Measurements from ENCODE around the gene C10orf143.

C10orf143 gene

GRCh38 chr10:130078120-130078519 lies 32.5 kb downstream of the C10orf143 start:
- no peaks in the 10 kb centered on the region for H3K4me1 ChIP-seq (ENCODE audit: control insufficient read depth, insufficient read depth, low read length)
- H3K27me3 ChIP-seq (ENCODE audit: control insufficient read depth, insufficient read depth, low read length, poor library complexity, severe bottlenecking): no peaks in the 10 kb centered on the region
- H3K36me3 ChIP-seq (ENCODE audit: control insufficient read depth, insufficient read depth, low read length): no peaks in the 10 kb centered on the region
- H3K4me3 ChIP-seq (ENCODE audit: insufficient read depth, low read depth, low read length): no peak overlapping the region
- H3K27ac ChIP-seq (ENCODE audit: insufficient read depth, low read depth, low read length, poor library complexity, severe bottlenecking): no peak overlapping the region
- H3K9me3 ChIP-seq (ENCODE audit: control insufficient read depth, low read length): no peaks in the 10 kb centered on the region
- 78 to 84% methylated on average over 3 of the region's 3 CpGs for WGBS, 2 experiments

- no peaks in the 10 kb centered on the region for H3K36me3 ChIP-seq (ENCODE audit: control insufficient read depth, insufficient read depth, low read length)
- H3K4me1 ChIP-seq (ENCODE audit: control insufficient read depth, insufficient read depth, low read length): no peaks in the 10 kb centered on the region
- WGBS, 2 experiments: 95% methylated on average over 14 of the region's 14 CpGs
- H3K4me3 ChIP-seq (ENCODE audit: insufficient read depth, low read depth, low read length): no peak overlapping the region
- no peaks in the 10 kb centered on the region for H3K27me3 ChIP-seq (ENCODE audit: control insufficient read depth, insufficient read depth, low read length, poor library complexity, severe bottlenecking)
- peaks cover 2% of the 10 kb centered on the region for H3K9me3 ChIP-seq (ENCODE audit: control insufficient read depth, low read length)
- no peak overlapping the region for H3K27ac ChIP-seq (ENCODE audit: insufficient read depth, low read depth, low read length, poor library complexity, severe bottlenecking)
Measured at GRCh38 chr10:130076681-130077080, 33.9 kb downstream of the C10orf143 start.

GRCh38 chr10:130074639-130075038 lies 36.0 kb downstream of the C10orf143 start:
- Histone ChIP-seq H3K27me3 (ENCODE audit: control insufficient read depth, insufficient read depth, low read length, poor library complexity, severe bottlenecking) (no peaks in the 10 kb centered on the region), H3K9me3 (ENCODE audit: control insufficient read depth, low read length) (peaks cover 2% of the 10 kb centered on the region), H3K27ac (ENCODE audit: insufficient read depth, low read depth, low read length, poor library complexity, severe bottlenecking) (no peak overlapping the region), H3K36me3 (ENCODE audit: control insufficient read depth, insufficient read depth, low read length) (no peaks in the 10 kb centered on the region), H3K4me3 (ENCODE audit: insufficient read depth, low read depth, low read length) (no peak overlapping the region), H3K4me1 (ENCODE audit: control insufficient read depth, insufficient read depth, low read length) (no peaks in the 10 kb centered on the region)
- WGBS, 2 experiments: 63 to 79% methylated on average over 1 of the region's 1 CpG

- H3K27me3 ChIP-seq (ENCODE audit: control insufficient read depth, insufficient read depth, low read length, poor library complexity, severe bottlenecking): no peaks in the 10 kb centered on the region
- no peak overlapping the region for H3K27ac ChIP-seq (ENCODE audit: insufficient read depth, low read depth, low read length, poor library complexity, severe bottlenecking)
- H3K4me3 ChIP-seq (ENCODE audit: insufficient read depth, low read depth, low read length): no peak overlapping the region
- no peaks in the 10 kb centered on the region for H3K36me3 ChIP-seq (ENCODE audit: control insufficient read depth, insufficient read depth, low read length)
- 93 to 94% methylated on average over 8 of the region's 8 CpGs for WGBS, 2 experiments
- no peaks in the 10 kb centered on the region for H3K4me1 ChIP-seq (ENCODE audit: control insufficient read depth, insufficient read depth, low read length)
- H3K9me3 ChIP-seq (ENCODE audit: control insufficient read depth, low read length): peaks cover 2% of the 10 kb centered on the region
Measured at GRCh38 chr10:130073912-130074311, 36.7 kb downstream of the C10orf143 start.

- no peak overlapping the region for H3K4me3 ChIP-seq (ENCODE audit: insufficient read depth, low read depth, low read length)
- H3K27ac ChIP-seq (ENCODE audit: insufficient read depth, low read depth, low read length, poor library complexity, severe bottlenecking): no peak overlapping the region
- no peaks in the 10 kb centered on the region for H3K36me3 ChIP-seq (ENCODE audit: control insufficient read depth, insufficient read depth, low read length)
- no peaks in the 10 kb centered on the region for H3K4me1 ChIP-seq (ENCODE audit: control insufficient read depth, insufficient read depth, low read length)
- H3K9me3 ChIP-seq (ENCODE audit: control insufficient read depth, low read length): peaks cover 2% of the 10 kb centered on the region
- no peaks in the 10 kb centered on the region for H3K27me3 ChIP-seq (ENCODE audit: control insufficient read depth, insufficient read depth, low read length, poor library complexity, severe bottlenecking)
Measured at GRCh38 chr10:130072247-130072646, 38.4 kb downstream of the C10orf143 start.

GRCh38 chr10:130067893-130068292 lies 42.7 kb downstream of the C10orf143 start:
- H3K27me3 ChIP-seq (ENCODE audit: control insufficient read depth, insufficient read depth, low read length, poor library complexity, severe bottlenecking): peaks cover 27% of the 10 kb centered on the region
- H3K9me3 ChIP-seq (ENCODE audit: control insufficient read depth, low read length): peaks cover 2% of the 10 kb centered on the region
- no peak overlapping the region for H3K4me3 ChIP-seq (ENCODE audit: insufficient read depth, low read depth, low read length)
- no peaks in the 10 kb centered on the region for H3K36me3 ChIP-seq (ENCODE audit: control insufficient read depth, insufficient read depth, low read length)
- 91 to 93% methylated on average over 6 of the region's 6 CpGs for WGBS, 2 experiments
- H3K27ac ChIP-seq (ENCODE audit: insufficient read depth, low read depth, low read length, poor library complexity, severe bottlenecking): no peak overlapping the region
- no peaks in the 10 kb centered on the region for H3K4me1 ChIP-seq (ENCODE audit: control insufficient read depth, insufficient read depth, low read length)

- 94 to 95% methylated on average over 7 of the region's 7 CpGs for WGBS, 2 experiments
- H3K27me3 ChIP-seq (ENCODE audit: control insufficient read depth, insufficient read depth, low read length, poor library complexity, severe bottlenecking): peaks cover 30% of the 10 kb centered on the region
- H3K4me3 ChIP-seq (ENCODE audit: insufficient read depth, low read depth, low read length): no peak overlapping the region
- no peaks in the 10 kb centered on the region for H3K4me1 ChIP-seq (ENCODE audit: control insufficient read depth, insufficient read depth, low read length)
- no peaks in the 10 kb centered on the region for H3K36me3 ChIP-seq (ENCODE audit: control insufficient read depth, insufficient read depth, low read length)
- no peak overlapping the region for H3K27ac ChIP-seq (ENCODE audit: insufficient read depth, low read depth, low read length, poor library complexity, severe bottlenecking)
- no peaks in the 10 kb centered on the region for H3K9me3 ChIP-seq (ENCODE audit: control insufficient read depth, low read length)
Measured at GRCh38 chr10:130066743-130067142, 43.9 kb downstream of the C10orf143 start.

- Histone ChIP-seq H3K27ac (ENCODE audit: insufficient read depth, low read depth, low read length, poor library complexity, severe bottlenecking) (no peak overlapping the region), H3K4me1 (ENCODE audit: control insufficient read depth, insufficient read depth, low read length) (no peaks in the 10 kb centered on the region), H3K27me3 (ENCODE audit: control insufficient read depth, insufficient read depth, low read length, poor library complexity, severe bottlenecking) (peaks cover 31% of the 10 kb centered on the region), H3K4me3 (ENCODE audit: insufficient read depth, low read depth, low read length) (no peak overlapping the region), H3K36me3 (ENCODE audit: control insufficient read depth, insufficient read depth, low read length) (no peaks in the 10 kb centered on the region), H3K9me3 (ENCODE audit: control insufficient read depth, low read length) (no peaks in the 10 kb centered on the region)
- 92 to 95% methylated on average over 10 of the region's 10 CpGs for WGBS, 2 experiments
Measured at GRCh38 chr10:130065251-130065650, 45.4 kb downstream of the C10orf143 start.

- Histone ChIP-seq H3K4me1 (ENCODE audit: control insufficient read depth, insufficient read depth, low read length) (no peaks in the 10 kb centered on the region), H3K36me3 (ENCODE audit: control insufficient read depth, insufficient read depth, low read length) (no peaks in the 10 kb centered on the region), H3K4me3 (ENCODE audit: insufficient read depth, low read depth, low read length) (no peak overlapping the region), H3K9me3 (ENCODE audit: control insufficient read depth, low read length) (no peaks in the 10 kb centered on the region), H3K27me3 (ENCODE audit: control insufficient read depth, insufficient read depth, low read length, poor library complexity, severe bottlenecking) (peaks cover 36% of the 10 kb centered on the region), H3K27ac (ENCODE audit: insufficient read depth, low read depth, low read length, poor library complexity, severe bottlenecking) (no peak overlapping the region)
- WGBS, 2 experiments: 93 to 96% methylated on average over 5 of the region's 5 CpGs
Measured at GRCh38 chr10:130064783-130065182, 45.8 kb downstream of the C10orf143 start.

- 95 to 96% methylated on average over 13 of the region's 13 CpGs for whole genome bisulfite sequencing, 2 experiments
- H3K9me3 ChIP-seq (ENCODE audit: control insufficient read depth, low read length): no peaks in the 10 kb centered on the region
- H3K36me3 ChIP-seq (ENCODE audit: control insufficient read depth, insufficient read depth, low read length): no peaks in the 10 kb centered on the region
- H3K27ac ChIP-seq (ENCODE audit: insufficient read depth, low read depth, low read length, poor library complexity, severe bottlenecking): no peak overlapping the region
- no peak overlapping the region for H3K4me3 ChIP-seq (ENCODE audit: insufficient read depth, low read depth, low read length)
- no peaks in the 10 kb centered on the region for H3K4me1 ChIP-seq (ENCODE audit: control insufficient read depth, insufficient read depth, low read length)
- H3K27me3 ChIP-seq (ENCODE audit: control insufficient read depth, insufficient read depth, low read length, poor library complexity, severe bottlenecking): peaks cover 51% of the 10 kb centered on the region
Measured at GRCh38 chr10:130062976-130063375, 47.7 kb downstream of the C10orf143 start.

GRCh38 chr10:130062201-130062600 lies 48.4 kb downstream of the C10orf143 start:
- Histone ChIP-seq H3K27ac (ENCODE audit: insufficient read depth, low read depth, low read length, poor library complexity, severe bottlenecking) (no peak overlapping the region), H3K36me3 (ENCODE audit: control insufficient read depth, insufficient read depth, low read length) (no peaks in the 10 kb centered on the region), H3K9me3 (ENCODE audit: control insufficient read depth, low read length) (no peaks in the 10 kb centered on the region), H3K4me3 (ENCODE audit: insufficient read depth, low read depth, low read length) (no peak overlapping the region), H3K4me1 (ENCODE audit: control insufficient read depth, insufficient read depth, low read length) (no peaks in the 10 kb centered on the region), H3K27me3 (ENCODE audit: control insufficient read depth, insufficient read depth, low read length, poor library complexity, severe bottlenecking) (peaks cover 51% of the 10 kb centered on the region)
- 93 to 95% methylated on average over 3 of the region's 3 CpGs for WGBS, 2 experiments
